ENCODE measurements around the gene SUSD1. TPM values are rescaled to one million over a fixed set of nuclear protein-coding genes. Genes with fewer than 3 reads are reported as not detected.

SUSD1 gene
- total RNA-seq, 2 experiments from 2014 or later: 1.6 to 2.7 TPM

GRCh38 chr9:112009656-112010055, 165.4 kb downstream of the SUSD1 start:
- no peak for DNase-seq
- no peaks in the 10 kb centered on the region for H3K36me3 Mint-ChIP-seq (ENCODE audit: low read depth)
- no peaks in the 10 kb centered on the region for H3K27me3 Mint-ChIP-seq (ENCODE audit: low read depth)
- H3K4me1 Mint-ChIP-seq (ENCODE audit: low read depth): peaks cover 31% of the 10 kb centered on the region
- CTCF ChIA-PET: interaction anchor here (0.6 kb wide), 1 partner anchor 43 kb away, joined by 3 read pairs; no protein-coding TSS in a partner anchor
- intact Hi-C loops (cut with micrococcal nuclease): no loop called here
- no peaks in the 10 kb centered on the region for H3K9me3 Mint-ChIP-seq
- H3K4me3 Mint-ChIP-seq: no peak overlapping the region
- H3K27ac Mint-ChIP-seq: no peak overlapping the region

DNA sequence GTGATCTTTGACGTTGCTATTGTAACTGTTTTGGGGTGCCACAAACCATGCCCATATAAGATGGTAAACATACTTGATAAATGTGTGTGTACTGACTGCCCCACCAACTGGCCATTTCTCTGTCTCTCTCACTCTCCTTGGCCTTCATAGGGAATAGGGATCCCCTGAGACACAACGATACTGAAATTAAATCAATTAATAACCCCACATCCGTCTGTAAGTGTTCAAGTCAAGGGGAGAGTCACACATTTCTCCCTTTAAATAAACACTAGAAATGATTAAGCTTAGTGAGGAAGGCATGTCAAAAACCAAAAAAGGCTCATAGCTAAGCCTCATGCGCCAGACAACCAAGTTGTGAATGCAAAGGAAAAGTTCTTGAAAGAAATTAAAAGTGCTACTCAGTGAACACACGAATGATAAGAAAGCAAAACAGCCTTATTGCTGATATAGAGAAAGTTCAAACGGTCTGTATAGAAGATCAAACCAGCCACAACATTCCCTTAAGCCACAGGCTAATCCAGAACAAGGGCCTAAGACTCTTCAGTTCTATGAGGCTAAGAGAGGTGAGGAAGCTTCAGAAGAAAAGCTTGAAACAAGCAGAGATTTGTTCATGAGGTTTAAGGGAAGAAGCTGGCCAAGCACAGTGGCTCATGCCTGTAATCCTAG, 167.4 kb downstream of the SUSD1 start:
- CTCF ChIA-PET: no interaction called here
- Mint-ChIP-seq H3K36me3 (ENCODE audit: low read depth) (no peaks in the 10 kb centered on the region), H3K4me1 (ENCODE audit: low read depth) (peaks cover 36% of the 10 kb centered on the region)

GRCh38 chr9:112006361-112007020, 168.6 kb downstream of the SUSD1 start:
- CTCF ChIA-PET: no interaction called here
- H3K27ac Mint-ChIP-seq: no peak overlapping the region
- no peak for DNase-seq
- H3K9me3 Mint-ChIP-seq: no peaks in the 10 kb centered on the region
- peaks cover 37% of the 10 kb centered on the region for H3K4me1 Mint-ChIP-seq (ENCODE audit: low read depth)
- H3K4me3 Mint-ChIP-seq: no peak overlapping the region
- H3K27me3 Mint-ChIP-seq (ENCODE audit: low read depth): peaks cover 2% of the 10 kb centered on the region
- no peaks in the 10 kb centered on the region for H3K36me3 Mint-ChIP-seq (ENCODE audit: low read depth)
- intact Hi-C loops (cut with micrococcal nuclease): no loop called here

More for the DNA sequence above, 167.4 kb downstream of the SUSD1 start:
- intact Hi-C loops (cut with micrococcal nuclease): no loop called here
- DNase-seq: no peak
- no peaks in the 10 kb centered on the region for H3K9me3 Mint-ChIP-seq
- H3K4me3 Mint-ChIP-seq: no peak overlapping the region
- no peak overlapping the region for H3K27ac Mint-ChIP-seq
- H3K27me3 Mint-ChIP-seq (ENCODE audit: low read depth): peaks cover 2% of the 10 kb centered on the region

GRCh38 chr9:112005939-112006338, 169.2 kb downstream of the SUSD1 start:
- H3K36me3 Mint-ChIP-seq (ENCODE audit: low read depth): no peaks in the 10 kb centered on the region
- H3K9me3 Mint-ChIP-seq: no peaks in the 10 kb centered on the region
- H3K4me3 Mint-ChIP-seq: no peak overlapping the region
- H3K27me3 Mint-ChIP-seq (ENCODE audit: low read depth): peaks cover 2% of the 10 kb centered on the region
- no peak overlapping the region for H3K27ac Mint-ChIP-seq
- intact Hi-C loops (cut with micrococcal nuclease): no loop called here
- DNase-seq: no peak
- CTCF ChIA-PET: no interaction called here
- peaks cover 38% of the 10 kb centered on the region for H3K4me1 Mint-ChIP-seq (ENCODE audit: low read depth)

DNA sequence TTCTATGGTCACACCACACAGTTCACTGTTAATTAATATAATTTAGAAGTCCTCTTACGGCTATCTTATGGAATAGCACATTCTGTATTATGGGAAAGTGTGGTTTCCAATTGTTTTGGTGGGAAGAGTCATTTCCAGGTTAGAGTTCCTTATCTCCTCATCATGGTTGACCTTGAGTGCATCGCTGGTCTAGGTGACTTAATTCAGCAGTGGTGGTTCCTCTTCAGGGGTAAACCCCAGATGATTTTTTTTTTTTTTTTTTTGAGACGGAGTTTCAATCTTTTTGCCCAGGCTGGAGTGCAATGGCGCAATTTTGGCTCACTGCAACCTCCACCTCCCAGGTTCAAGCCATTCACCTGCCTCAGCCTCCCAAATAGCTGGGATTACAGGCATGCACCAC, 171.6 kb downstream of the SUSD1 start:
- Mint-ChIP-seq H3K4me3 (no peak overlapping the region), H3K27ac (no peak overlapping the region), H3K4me1 (ENCODE audit: low read depth) (peaks cover 41% of the 10 kb centered on the region), H3K9me3 (no peaks in the 10 kb centered on the region), H3K36me3 (ENCODE audit: low read depth) (no peaks in the 10 kb centered on the region), H3K27me3 (ENCODE audit: low read depth) (peaks cover 4% of the 10 kb centered on the region)
- DNase-seq: no peak
- CTCF ChIA-PET: interaction anchor here (0.8 to 1.3 kb wide), 3 partner anchors 9 to 260 kb away, joined by 3 to 10 read pairs (median 5); no protein-coding TSS in a partner anchor
- intact Hi-C loops (cut with micrococcal nuclease): no loop called here

DNA sequence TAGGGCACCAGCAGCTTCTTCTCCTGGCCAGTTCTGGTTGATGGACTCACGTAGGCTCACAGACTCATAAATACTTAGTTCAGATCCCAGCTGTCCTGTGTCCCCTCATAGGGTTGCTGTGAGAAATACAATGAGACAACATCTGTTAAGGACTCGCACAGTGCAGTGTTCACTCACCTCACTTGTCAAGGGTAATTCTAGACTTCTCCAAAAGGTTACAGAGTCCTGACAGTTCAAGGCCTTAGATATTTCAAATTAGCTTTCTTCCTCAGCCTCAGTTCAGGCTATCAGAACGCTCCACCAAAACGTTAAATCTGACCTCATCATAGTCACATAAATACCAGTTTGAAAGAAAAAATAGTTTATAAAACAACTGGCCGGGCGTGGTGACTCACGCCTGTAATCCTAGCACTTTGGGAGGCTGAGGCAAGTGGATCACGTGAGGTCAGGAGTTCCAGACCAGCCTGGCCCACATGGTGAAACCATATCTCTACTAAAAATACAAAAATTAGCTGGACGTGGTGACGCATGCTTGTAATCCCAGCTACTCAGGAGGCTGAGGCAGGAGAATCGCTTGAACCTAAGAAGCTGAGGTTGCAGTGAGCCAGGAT, 172.1 kb downstream of the SUSD1 start:
- CTCF ChIA-PET: interaction anchor here (1.3 kb wide), 1 partner anchor 72 kb away, joined by 10 read pairs; no protein-coding TSS in a partner anchor

DNA sequence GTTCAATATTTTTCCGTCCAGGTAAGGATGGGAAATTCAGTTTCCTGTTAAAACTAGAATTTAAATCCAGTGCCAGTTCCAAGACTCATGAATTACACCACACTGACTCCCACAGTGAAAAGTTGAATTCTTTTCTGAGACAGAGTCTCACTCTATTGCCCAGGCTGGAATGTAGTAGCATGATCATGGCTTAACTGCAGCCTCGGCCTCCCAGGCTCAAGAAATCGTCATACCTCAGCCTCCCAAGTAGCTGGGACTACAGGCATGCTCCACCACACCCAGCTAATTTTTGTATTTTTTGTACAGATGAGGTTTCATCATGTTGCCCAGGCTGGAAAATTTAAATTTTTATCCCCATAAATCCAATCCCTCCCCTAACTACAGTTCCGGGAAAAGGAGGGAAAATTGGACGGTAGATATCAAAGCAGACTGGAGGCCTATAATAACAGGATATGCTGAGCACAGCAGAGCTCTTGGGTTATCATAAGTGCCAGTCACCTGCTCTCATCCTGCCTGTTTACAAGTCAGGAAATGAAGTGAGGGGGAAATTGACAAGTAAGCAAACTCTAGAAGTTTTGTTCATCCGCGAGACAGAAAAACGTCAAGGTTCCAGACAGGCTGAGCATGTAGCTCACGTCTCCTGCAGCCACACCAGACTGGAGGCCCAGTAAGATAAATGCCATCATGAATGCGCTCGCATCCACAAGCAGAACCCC, 172.8 kb downstream of the SUSD1 start:
- H3K9me3 Mint-ChIP-seq: no peaks in the 10 kb centered on the region
- H3K36me3 Mint-ChIP-seq (ENCODE audit: low read depth): no peaks in the 10 kb centered on the region
- H3K4me1 Mint-ChIP-seq (ENCODE audit: low read depth): peaks cover 31% of the 10 kb centered on the region
- H3K27ac Mint-ChIP-seq: no peak overlapping the region
- DNase-seq: peak; percentile 23
- peaks cover 4% of the 10 kb centered on the region for H3K27me3 Mint-ChIP-seq (ENCODE audit: low read depth)
- intact Hi-C loops (cut with micrococcal nuclease): loop anchor here (1.0 kb wide), 1 partner anchor 10 kb away; no protein-coding TSS in a partner anchor
- CTCF ChIA-PET: interaction anchor here (1.3 kb wide), 1 partner anchor 73 kb away, joined by 10 read pairs; no protein-coding TSS in a partner anchor
- H3K4me3 Mint-ChIP-seq: no peak overlapping the region

More for the DNA sequence above, 172.1 kb downstream of the SUSD1 start:
- intact Hi-C loops (cut with micrococcal nuclease): loop anchor here (1.0 kb wide), 1 partner anchor 11 kb away; no protein-coding TSS in a partner anchor
- H3K27me3 Mint-ChIP-seq (ENCODE audit: low read depth): peaks cover 4% of the 10 kb centered on the region
- no peak for DNase-seq
- H3K4me3 Mint-ChIP-seq: no peak overlapping the region
- no peaks in the 10 kb centered on the region for H3K9me3 Mint-ChIP-seq
- no peaks in the 10 kb centered on the region for H3K36me3 Mint-ChIP-seq (ENCODE audit: low read depth)
- H3K27ac Mint-ChIP-seq: no peak overlapping the region
- peaks cover 37% of the 10 kb centered on the region for H3K4me1 Mint-ChIP-seq (ENCODE audit: low read depth)

GRCh38 chr9:112000743-112001142, 174.4 kb downstream of the SUSD1 start:
- Mint-ChIP-seq H3K9me3 (no peaks in the 10 kb centered on the region), H3K27ac (no peak overlapping the region), H3K4me3 (no peak overlapping the region), H3K36me3 (ENCODE audit: low read depth) (no peaks in the 10 kb centered on the region), H3K27me3 (ENCODE audit: low read depth) (peaks cover 4% of the 10 kb centered on the region), H3K4me1 (ENCODE audit: low read depth) (peaks cover 31% of the 10 kb centered on the region)
- CTCF ChIA-PET: no interaction called here
- intact Hi-C loops (cut with micrococcal nuclease): no loop called here
- no peak for DNase-seq

DNA sequence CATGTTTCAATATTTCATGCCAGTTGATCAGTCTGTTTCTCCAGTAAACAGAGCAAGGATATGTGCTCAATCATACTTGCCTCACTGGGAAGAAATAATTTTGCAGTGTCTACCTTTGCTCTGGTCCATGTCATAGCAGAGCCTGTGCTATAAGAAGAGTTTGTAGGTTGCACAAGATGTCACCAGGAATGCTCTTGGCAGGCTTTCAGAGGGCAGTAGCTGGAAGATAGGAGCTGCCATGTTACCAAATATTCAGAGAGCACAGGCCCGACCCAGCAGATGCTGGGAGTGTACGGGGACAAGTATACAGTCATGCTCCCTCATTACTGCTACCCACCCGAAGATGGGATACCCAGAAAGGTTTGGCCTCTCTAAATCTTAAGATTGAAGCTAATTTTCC, 175.8 kb downstream of the SUSD1 start:
- peaks cover 34% of the 10 kb centered on the region for H3K4me1 Mint-ChIP-seq (ENCODE audit: low read depth)
- no peaks in the 10 kb centered on the region for H3K36me3 Mint-ChIP-seq (ENCODE audit: low read depth)
- no peak overlapping the region for H3K4me3 Mint-ChIP-seq
- no peak overlapping the region for H3K27ac Mint-ChIP-seq
- H3K27me3 Mint-ChIP-seq (ENCODE audit: low read depth): peaks cover 4% of the 10 kb centered on the region
- intact Hi-C loops (cut with micrococcal nuclease): no loop called here
- H3K9me3 Mint-ChIP-seq: no peaks in the 10 kb centered on the region
- no peak for DNase-seq
- CTCF ChIA-PET: interaction anchor here (0.6 kb wide), 2 partner anchors 84 to 2000 kb away, joined by 3 to 4 read pairs; no protein-coding TSS in a partner anchor

GRCh38 chr9:111997831-111998230, 177.3 kb downstream of the SUSD1 start:
- intact Hi-C loops (cut with micrococcal nuclease): no loop called here
- no peak for DNase-seq
- Mint-ChIP-seq H3K4me1 (ENCODE audit: low read depth) (peaks cover 38% of the 10 kb centered on the region), H3K4me3 (no peak overlapping the region), H3K9me3 (no peaks in the 10 kb centered on the region), H3K27me3 (ENCODE audit: low read depth) (peaks cover 2% of the 10 kb centered on the region), H3K27ac (no peak overlapping the region), H3K36me3 (ENCODE audit: low read depth) (no peaks in the 10 kb centered on the region)
- CTCF ChIA-PET: no interaction called here

DNA sequence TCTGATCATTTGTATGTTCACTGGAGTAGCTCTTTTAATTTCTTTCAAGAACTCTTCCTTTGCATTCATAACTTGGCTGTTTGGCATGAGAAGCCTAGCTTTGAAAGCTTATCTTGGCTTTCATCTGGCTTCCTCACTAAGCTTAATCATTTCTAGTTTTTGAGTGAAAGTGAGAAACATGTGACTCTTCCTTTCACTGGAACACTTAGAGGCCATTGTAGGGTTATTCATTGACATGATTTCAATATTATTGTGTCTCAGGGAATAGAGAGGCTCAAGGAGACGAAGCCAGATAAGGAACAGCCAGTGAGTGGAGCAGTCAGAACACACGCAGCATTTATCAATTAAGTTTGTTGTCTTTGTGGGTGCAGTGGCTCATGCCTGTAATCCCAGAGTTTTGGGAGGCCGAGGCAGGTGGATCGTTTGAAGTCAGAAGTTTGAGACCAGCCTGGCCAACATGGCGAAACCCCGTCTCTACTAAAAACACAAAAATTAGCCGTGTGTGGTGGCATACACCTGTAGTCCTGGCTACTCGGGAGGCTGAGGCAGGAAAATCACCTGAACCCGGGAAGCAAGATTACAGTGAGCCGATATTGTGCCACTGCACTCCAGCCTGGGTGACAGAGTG, 180.2 kb downstream of the SUSD1 start:
- Mint-ChIP-seq H3K27me3 (ENCODE audit: low read depth) (peaks cover 2% of the 10 kb centered on the region), H3K4me3 (no peak overlapping the region), H3K9me3 (peaks cover 5% of the 10 kb centered on the region), H3K27ac (no peak overlapping the region), H3K4me1 (ENCODE audit: low read depth) (peaks cover 31% of the 10 kb centered on the region), H3K36me3 (ENCODE audit: low read depth) (no peaks in the 10 kb centered on the region)
- DNase-seq: no peak
- CTCF ChIA-PET: interaction anchor here (0.7 to 1.5 kb wide), 3 partner anchors 9 to 80 kb away, joined by 3 to 5 read pairs (median 4); no protein-coding TSS in a partner anchor
- intact Hi-C loops (cut with micrococcal nuclease): loop anchor here (5.0 kb wide), 3 partner anchors 77 to 367 kb away; partner anchors contain the start of gene PTBP3
